Occipital lobe (tissue), 2 donors: ENCODE data around the gene TNFRSF21. TPM values are rescaled to one million over a fixed set of nuclear protein-coding genes. Genes with fewer than 3 reads are reported as not detected.
A peak's percentile ranks its signal among the peaks of the same experiment; 100 is the strongest.
"Not testable (repeated sequence)": the region's sequence is repeated elsewhere in the genome, so short reads cannot be mapped to it uniquely, and the experiment has no call there.

ENCODE experiments used
- DNase-seq: peaks from one replicate; lab custom pipeline; 2025; lab: John Stamatoyannopoulos, UW
- total RNA-seq: library from RNA; depleted of rRNA; stranded (reverse); fragments of >200 nt; gene quantifications from one replicate; pipeline ENCODE4 v1.2.3, GENCODE V29; 2014

The TNFRSF21 gene
- total RNA-seq, 1 donor from 2014 or later, result 42.6 TPM

GRCh38 chr6:47321577-47321976 is 11.9 kb upstream of the TNFRSF21 start:
- no peak for DNase-seq

GRCh38 chr6:47319867-47320266 is 10.2 kb upstream of the TNFRSF21 start:
- no peak for DNase-seq

GRCh38 chr6:47319382-47319781 is 9.7 kb upstream of the TNFRSF21 start:
- no peak for DNase-seq

- no peak for DNase-seq
These were observed 8.7 kb upstream of the TNFRSF21 start for GRCh38 chr6:47318236-47318989.

GRCh38 chr6:47315181-47315580 is 5.5 kb upstream of the TNFRSF21 start:
- DNase-seq, result not testable (repeated sequence)

GRCh38 chr6:47310131-47310480 is 401 bp upstream of the TNFRSF21 start:
- DNase-seq, result no peak

GRCh38 chr6:47308552-47309290 is 984 bp downstream of the TNFRSF21 start:
- DNase-seq, result peak; percentile 40

- no peak for DNase-seq
These were observed 1.5 kb downstream of the TNFRSF21 start for GRCh38 chr6:47308198-47308517.

GRCh38 chr6:47307362-47308197 is 2.1 kb downstream of the TNFRSF21 start:
- no peak for DNase-seq

GRCh38 chr6:47306887-47307286 is 2.8 kb downstream of the TNFRSF21 start:
- no peak for DNase-seq

- no peak for DNase-seq
These were observed 5.8 kb downstream of the TNFRSF21 start for GRCh38 chr6:47303861-47304260.

- no peak for DNase-seq
These were observed 6.4 kb downstream of the TNFRSF21 start for GRCh38 chr6:47303342-47303741.

- DNase-seq, result no peak
These were observed 7.7 kb downstream of the TNFRSF21 start for GRCh38 chr6:47302043-47302442.

GRCh38 chr6:47301441-47301840 is 8.3 kb downstream of the TNFRSF21 start:
- no peak for DNase-seq

- DNase-seq, result no peak
These were observed 9.3 kb downstream of the TNFRSF21 start for GRCh38 chr6:47300417-47300816.

GRCh38 chr6:47299965-47300364 is 9.7 kb downstream of the TNFRSF21 start:
- no peak for DNase-seq

GRCh38 chr6:47298475-47298874 is 11.2 kb downstream of the TNFRSF21 start:
- DNase-seq, result no peak

GRCh38 chr6:47294990-47295389 is 14.7 kb downstream of the TNFRSF21 start:
- DNase-seq, result no peak

GRCh38 chr6:47292944-47293343 is 16.8 kb downstream of the TNFRSF21 start:
- DNase-seq, result no peak

- no peak for DNase-seq
These were observed 17.7 kb downstream of the TNFRSF21 start for GRCh38 chr6:47292027-47292426.

GRCh38 chr6:47290124-47290834 is 19.4 kb downstream of the TNFRSF21 start:
- no peak for DNase-seq
